GM06990 (cell line): Measurements from ENCODE around the gene NUMA1.

Experiments used
- DNase-seq: peaks from one replicate; pipeline ENCODE4 v3.0.0-alpha.2; 2011; ENCODE audit not compliant: insufficient read length; ENCODE audit errors: extremely low read depth
- H3K27me3 ChIP-seq: replicated peaks from 2 replicates; pipeline ENCODE4 v1.6.0; 2011; ENCODE audit warnings: low read length; ENCODE audit not compliant: control insufficient read depth, insufficient read depth
- H3K36me3 ChIP-seq: 2 replicates; pipeline ENCODE4 v1.5.1; 2011; ENCODE audit warnings: low read length; ENCODE audit not compliant: control insufficient read depth, insufficient read depth
- H3K4me3 ChIP-seq: replicated peaks from 2 replicates; pipeline ENCODE4 v1.5.1; 2011; ENCODE audit warnings: low read depth, mild to moderate bottlenecking, control low read depth, low read length
- TF ChIP-seq, protein P1 (sequence below): IDR thresholded peaks from 2 replicates; pipeline ENCODE4 v1.5.1; 2011; ENCODE audit warnings: low read length, control low read depth, mild to moderate bottlenecking, inconsistent platforms; ENCODE audit not compliant: insufficient read depth, poor library complexity, severe bottlenecking

Gene NUMA1

DNA sequence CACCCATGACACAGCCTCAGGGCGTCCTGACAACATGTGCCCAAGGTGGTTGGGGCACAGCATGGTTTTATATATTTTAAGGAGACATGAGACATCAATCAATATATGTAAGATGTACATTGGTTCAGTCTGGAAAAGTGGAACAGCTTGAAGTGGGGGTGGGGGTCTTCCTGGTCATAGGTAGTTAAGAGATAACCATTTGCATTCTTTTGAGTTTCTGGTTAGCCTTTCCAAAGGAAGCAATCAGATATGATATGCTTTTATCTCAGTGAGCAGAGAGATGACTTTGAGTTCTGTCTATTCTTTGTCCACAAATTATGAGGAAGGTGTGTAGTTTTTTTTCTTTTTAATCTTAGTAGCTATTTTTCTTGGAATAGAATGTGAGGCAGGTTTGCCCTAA, 42.3 kb upstream of the NUMA1 start:
- Histone ChIP-seq H3K36me3 (no peaks in the 10 kb centered on the region), H3K4me3 (no peak overlapping the region), H3K27me3 (no peaks in the 10 kb centered on the region)
- TF ChIP-seq, protein P1, sequence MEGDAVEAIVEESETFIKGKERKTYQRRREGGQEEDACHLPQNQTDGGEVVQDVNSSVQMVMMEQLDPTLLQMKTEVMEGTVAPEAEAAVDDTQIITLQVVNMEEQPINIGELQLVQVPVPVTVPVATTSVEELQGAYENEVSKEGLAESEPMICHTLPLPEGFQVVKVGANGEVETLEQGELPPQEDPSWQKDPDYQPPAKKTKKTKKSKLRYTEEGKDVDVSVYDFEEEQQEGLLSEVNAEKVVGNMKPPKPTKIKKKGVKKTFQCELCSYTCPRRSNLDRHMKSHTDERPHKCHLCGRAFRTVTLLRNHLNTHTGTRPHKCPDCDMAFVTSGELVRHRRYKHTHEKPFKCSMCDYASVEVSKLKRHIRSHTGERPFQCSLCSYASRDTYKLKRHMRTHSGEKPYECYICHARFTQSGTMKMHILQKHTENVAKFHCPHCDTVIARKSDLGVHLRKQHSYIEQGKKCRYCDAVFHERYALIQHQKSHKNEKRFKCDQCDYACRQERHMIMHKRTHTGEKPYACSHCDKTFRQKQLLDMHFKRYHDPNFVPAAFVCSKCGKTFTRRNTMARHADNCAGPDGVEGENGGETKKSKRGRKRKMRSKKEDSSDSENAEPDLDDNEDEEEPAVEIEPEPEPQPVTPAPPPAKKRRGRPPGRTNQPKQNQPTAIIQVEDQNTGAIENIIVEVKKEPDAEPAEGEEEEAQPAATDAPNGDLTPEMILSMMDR, result no peak
- no peak for DNase-seq

DNA sequence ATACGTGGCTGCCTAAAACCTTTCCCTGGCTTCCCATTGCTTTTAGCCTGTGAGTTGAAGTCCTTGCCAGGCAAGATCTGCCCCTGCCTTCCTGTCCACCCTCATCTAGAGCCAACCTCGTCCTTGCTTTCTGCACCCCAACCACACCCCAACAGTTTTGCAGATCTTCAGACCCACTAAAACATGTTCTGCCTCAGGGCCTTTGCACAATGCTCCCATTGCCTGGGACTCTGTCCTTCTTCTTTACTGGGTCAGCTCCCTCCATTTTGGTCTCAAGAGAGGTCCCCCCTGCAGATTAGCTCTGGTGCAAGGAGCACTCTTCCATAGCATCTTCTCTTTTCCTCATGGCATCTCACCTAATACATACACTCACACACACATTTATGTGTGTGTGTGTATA, 40.6 kb upstream of the NUMA1 start:
- Histone ChIP-seq H3K36me3 (no peaks in the 10 kb centered on the region), H3K4me3 (no peak overlapping the region), H3K27me3 (no peaks in the 10 kb centered on the region)
- TF ChIP-seq, protein P1, result no peak
- no peak for DNase-seq

DNA sequence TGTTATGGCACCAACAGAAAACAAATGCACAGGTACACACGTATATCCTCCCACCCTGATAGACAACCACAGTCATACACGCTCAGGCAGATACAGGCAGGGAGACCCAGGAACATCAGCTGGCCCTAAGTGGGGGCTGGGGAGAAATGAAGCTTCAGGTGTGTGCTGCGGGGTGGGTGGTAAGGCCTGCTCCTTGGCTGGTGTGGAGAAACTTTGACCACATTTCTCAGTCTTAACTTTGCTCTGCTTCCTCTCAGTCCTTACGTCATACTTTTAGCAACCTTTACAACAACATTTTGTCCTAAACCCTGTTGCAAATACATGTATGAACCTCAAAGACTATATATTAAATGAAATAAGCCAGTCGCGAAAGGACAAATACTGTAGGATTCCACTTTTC, 38.9 kb upstream of the NUMA1 start:
- Histone ChIP-seq H3K36me3 (no peaks in the 10 kb centered on the region), H3K27me3 (no peaks in the 10 kb centered on the region), H3K4me3 (no peak overlapping the region)
- TF ChIP-seq, protein P1, result no peak
- DNase-seq, result no peak

DNA sequence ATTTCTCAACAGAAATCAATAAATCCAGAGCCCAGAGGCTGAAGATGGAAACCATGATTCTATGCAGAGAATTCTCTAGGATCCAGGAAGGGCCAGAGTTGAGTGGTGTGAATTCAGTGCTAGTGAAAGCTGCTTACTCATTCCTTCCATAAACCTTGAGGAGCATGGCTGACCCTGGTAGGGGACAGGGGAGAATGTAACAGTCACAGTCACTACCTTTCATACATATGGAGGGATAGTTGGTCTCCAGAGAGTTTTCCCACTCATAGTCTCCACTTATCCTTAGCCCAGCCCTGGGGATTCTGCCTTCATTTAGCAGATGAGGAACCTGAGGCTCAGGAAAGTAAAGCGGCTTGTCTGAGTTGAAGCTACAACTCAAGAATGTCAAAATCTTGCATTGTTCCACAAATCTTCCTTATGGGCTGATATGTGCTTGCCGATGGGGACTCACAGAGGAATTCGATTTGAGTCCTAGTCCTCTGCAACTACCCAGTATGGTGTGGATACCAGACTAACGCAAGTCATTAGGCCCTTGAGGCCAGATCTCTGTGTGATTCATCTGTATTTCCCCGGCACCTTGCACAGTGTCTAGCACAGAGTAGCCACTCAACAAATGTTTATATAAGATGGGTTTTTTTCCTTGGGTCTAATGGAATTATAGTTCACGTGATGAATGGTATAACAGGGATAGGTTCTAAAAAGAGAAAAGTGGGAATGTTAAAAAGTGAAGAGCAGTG, 35.8 kb upstream of the NUMA1 start:
- DNase-seq, result no peak
- Histone ChIP-seq H3K27me3 (no peaks in the 10 kb centered on the region), H3K36me3 (no peaks in the 10 kb centered on the region), H3K4me3 (no peak overlapping the region)
- TF ChIP-seq, protein P1, result no peak

DNA sequence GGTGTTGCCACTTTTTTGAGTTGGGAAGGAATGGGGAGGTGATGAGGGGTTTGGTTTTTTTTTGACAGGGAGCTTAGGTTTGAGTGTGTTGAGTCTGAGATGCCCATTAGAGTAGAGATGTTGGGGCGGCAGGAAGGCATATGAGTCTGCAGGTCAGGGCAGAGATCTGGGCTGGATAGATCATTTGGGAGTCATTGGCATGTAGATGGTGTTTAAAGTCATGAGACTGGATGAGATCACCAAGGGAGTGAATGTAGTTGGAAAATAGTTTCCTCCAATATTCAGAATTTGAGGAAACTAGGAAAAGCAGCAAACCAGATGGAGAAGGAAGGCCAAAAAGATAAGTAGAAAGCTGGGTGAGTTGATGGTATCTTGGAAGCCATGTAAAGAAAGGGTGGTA, 34.2 kb upstream of the NUMA1 start:
- no peak for DNase-seq
- H3K27me3 ChIP-seq, result no peaks in the 10 kb centered on the region
- TF ChIP-seq, protein P1, result no peak
- no peak overlapping the region for H3K4me3 ChIP-seq
- peaks cover 5% of the 10 kb centered on the region for H3K36me3 ChIP-seq
